Measurements from ENCODE around the gene YIF1B. TPM values are rescaled to one million over a fixed set of nuclear protein-coding genes. Genes with fewer than 3 reads are reported as not detected.
A peak's percentile ranks its signal among the peaks of the same experiment; 100 is the strongest.
"Not testable (repeated sequence)": the region's sequence is repeated elsewhere in the genome, so short reads cannot be mapped to it uniquely, and the experiment has no call there.

Gene YIF1B
- polyA plus RNA-seq, 1 donor: 22.0 TPM

DNA sequence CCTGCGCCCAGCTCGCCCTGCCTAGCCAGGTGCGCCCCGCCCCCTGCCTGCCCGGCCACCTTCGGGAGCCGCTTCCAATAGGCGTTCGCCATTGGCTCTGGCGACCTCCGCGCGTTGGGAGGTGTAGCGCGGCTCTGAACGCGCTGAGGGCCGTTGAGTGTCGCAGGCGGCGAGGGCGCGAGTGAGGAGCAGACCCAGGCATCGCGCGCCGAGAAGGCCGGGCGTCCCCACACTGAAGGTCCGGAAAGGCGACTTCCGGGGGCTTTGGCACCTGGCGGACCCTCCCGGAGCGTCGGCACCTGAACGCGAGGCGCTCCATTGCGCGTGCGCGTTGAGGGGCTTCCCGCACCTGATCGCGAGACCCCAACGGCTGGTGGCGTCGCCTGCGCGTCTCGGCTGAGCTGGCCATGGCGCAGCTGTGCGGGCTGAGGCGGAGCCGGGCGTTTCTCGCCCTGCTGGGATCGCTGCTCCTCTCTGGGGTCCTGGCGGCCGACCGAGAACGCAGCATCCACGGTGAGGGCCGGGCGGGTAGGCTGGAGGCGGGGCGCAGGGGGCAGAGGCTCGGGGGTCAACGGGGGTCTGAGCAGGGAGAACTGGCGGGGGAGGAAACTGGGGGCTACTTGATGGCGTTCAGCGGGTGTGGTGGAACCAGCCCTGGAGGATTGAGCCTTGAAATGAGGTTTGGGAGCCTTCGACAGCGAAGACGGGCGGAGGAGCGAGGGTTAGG, 51.1 kb downstream of the YIF1B start, which contains the start of gene SPINT2:
Gene SPINT2 (plus strand): TSS at position 88 of the 727 bp plus-strand sequence. CDS start 320 bp downstream, at position 408.
- Histone ChIP-seq H3K4me1 (ENCODE audit: control insufficient read depth, insufficient read depth, low read length) (peaks cover 39% of the 10 kb centered on the region), H3K4me3 (ENCODE audit: low read length) (peak within 1 kb of the TSS; percentile 94), H3K27ac (ENCODE audit: low read length) (peak within 1 kb of the TSS; percentile 99), H3K27me3 (ENCODE audit: control insufficient read depth, insufficient read depth, low read length) (no peaks in the 10 kb centered on the region), H3K36me3 (ENCODE audit: control insufficient read depth, insufficient read depth, low read length) (no peaks in the 10 kb centered on the region), H3K9me3 (ENCODE audit: control insufficient read depth, low read depth, low read length) (peaks cover 5% of the 10 kb centered on the region)
- DNase-seq: peak in 1 of 2 donors; percentile 41
- no CpG with 5 or more reads among the region's 78 CpGs for WGBS (ENCODE audit: insufficient coverage, low lambda C conversion rate)

DNA sequence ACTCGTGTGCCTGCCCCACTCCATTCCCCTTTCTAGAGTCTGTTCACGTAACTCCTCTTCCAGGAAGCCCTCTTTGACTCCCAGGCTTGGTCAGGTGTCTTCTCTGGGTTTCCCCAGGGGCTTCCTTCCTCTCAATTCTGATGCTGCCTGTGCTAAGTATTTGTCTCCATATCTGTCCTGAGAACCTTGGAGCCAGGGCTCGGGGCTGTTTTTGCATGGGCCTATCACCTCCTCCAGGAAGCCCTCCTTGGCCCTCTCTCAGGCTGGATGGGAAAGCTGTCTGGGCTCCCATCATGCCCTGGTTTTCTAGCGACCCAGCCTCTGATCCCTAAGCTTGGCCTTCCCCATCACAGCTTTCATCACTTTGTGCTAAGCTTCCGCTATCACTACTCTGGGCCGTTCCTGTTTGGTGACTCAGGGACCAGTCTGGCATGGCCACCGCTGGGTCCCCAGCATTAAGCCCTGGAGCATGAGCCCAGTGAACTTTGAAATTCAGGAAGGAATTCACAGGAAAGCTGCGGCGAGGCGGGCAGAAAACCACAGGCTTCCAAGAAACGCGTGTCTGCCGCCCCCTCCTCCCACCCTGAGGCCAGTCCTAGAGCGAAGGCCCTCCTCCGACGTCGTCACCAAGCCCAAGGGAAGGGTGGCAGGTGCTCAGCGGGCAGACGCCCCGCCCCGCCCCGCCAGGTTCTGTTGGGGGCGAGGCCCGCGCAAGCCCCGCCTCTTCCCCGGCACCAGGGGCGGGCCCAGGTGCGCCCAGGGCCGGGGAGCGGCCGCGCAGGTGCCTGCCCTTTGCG, 51.9 kb downstream of the YIF1B start:
- DNase-seq: peak; percentile 94 to 98
- Histone ChIP-seq H3K9me3 (ENCODE audit: control insufficient read depth, low read depth, low read length) (peaks cover 5% of the 10 kb centered on the region), H3K27ac (ENCODE audit: low read length) (peak overlapping the region; percentile 85), H3K36me3 (ENCODE audit: control insufficient read depth, insufficient read depth, low read length) (no peaks in the 10 kb centered on the region), H3K27me3 (ENCODE audit: control insufficient read depth, insufficient read depth, low read length) (no peaks in the 10 kb centered on the region), H3K4me3 (ENCODE audit: low read length) (peak overlapping the region; percentile 5), H3K4me1 (ENCODE audit: control insufficient read depth, insufficient read depth, low read length) (peaks cover 35% of the 10 kb centered on the region)
- WGBS (ENCODE audit: insufficient coverage, low lambda C conversion rate): no CpG with 5 or more reads among the region's 34 CpGs

DNA sequence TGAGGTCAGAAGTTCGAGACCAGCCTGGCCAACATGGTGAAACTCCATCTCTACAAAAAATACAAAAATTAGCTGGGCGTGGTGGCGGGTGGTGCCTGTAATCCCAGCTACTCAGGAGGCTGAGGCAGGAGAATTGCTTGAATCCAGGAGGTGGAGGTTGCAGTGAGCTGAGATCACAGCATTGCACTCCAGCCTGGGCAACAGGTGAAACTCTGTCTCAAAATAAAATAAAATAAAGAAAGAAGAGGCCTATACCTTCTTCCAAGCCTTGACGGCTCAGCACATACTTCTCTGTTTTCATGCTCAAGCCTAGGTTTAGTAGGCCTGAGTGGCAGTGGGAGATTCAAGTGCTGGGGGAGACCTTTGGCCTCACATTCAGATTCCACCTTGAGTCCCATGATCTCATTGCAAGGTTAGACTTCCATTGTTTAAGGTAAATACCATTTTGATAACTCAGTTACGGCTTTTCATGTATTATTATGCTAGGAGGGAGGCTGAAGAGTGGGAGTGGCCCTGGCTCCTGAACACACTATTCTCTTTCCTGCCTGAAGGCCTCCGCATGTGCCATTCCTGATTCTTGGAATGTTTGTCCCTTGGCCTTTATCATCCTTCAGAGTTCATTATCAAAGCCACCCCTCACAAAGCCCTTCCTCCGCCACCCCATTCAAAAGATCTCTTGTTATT, 53.0 kb downstream of the YIF1B start:
- peak overlapping the region; percentile 85 for H3K27ac ChIP-seq (ENCODE audit: low read length)
- peak in 1 of 2 donors; percentile 84 for DNase-seq
- WGBS (ENCODE audit: insufficient coverage, low lambda C conversion rate): 86% methylated on average over 1 of the region's 7 CpGs

DNA sequence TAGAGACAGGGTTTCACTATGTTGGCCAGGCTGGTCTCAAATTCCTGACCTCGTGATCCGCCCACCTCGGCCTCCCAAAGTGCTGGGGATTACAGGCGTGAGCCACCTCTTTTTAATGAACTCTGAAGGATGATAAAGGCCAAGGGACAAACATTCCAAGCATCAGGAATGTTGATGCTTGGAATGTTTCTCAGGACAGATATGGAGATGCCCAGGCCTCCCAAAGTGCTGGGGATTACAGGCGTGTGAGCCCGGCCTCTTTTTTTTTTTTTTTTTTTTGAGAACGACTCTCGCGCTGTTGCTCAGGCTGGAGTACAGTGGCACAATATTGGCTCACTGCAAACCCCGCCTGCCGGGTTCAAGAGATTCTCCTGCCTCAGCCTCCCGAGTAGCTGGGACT, 53.8 kb downstream of the YIF1B start:
- not testable (repeated sequence) for H3K9me3 ChIP-seq (ENCODE audit: control insufficient read depth, low read depth, low read length); H3K4me3 ChIP-seq (ENCODE audit: low read length); DNase-seq; H3K27me3 ChIP-seq (ENCODE audit: control insufficient read depth, insufficient read depth, low read length); H3K36me3 ChIP-seq (ENCODE audit: control insufficient read depth, insufficient read depth, low read length); H3K27ac ChIP-seq (ENCODE audit: low read length)
- H3K4me1 ChIP-seq (ENCODE audit: control insufficient read depth, insufficient read depth, low read length): peaks cover 23% of the 10 kb centered on the region
- WGBS (ENCODE audit: insufficient coverage, low lambda C conversion rate): no CpG with 5 or more reads among the region's 12 CpGs

More for the DNA sequence above, 53.0 kb downstream of the YIF1B start:
- peaks cover 28% of the 10 kb centered on the region for H3K4me1 ChIP-seq (ENCODE audit: control insufficient read depth, insufficient read depth, low read length)
- H3K4me3 ChIP-seq (ENCODE audit: low read length): no peak overlapping the region
- H3K36me3 ChIP-seq (ENCODE audit: control insufficient read depth, insufficient read depth, low read length): no peaks in the 10 kb centered on the region
- no peaks in the 10 kb centered on the region for H3K27me3 ChIP-seq (ENCODE audit: control insufficient read depth, insufficient read depth, low read length)
- peaks cover 5% of the 10 kb centered on the region for H3K9me3 ChIP-seq (ENCODE audit: control insufficient read depth, low read depth, low read length)

DNA sequence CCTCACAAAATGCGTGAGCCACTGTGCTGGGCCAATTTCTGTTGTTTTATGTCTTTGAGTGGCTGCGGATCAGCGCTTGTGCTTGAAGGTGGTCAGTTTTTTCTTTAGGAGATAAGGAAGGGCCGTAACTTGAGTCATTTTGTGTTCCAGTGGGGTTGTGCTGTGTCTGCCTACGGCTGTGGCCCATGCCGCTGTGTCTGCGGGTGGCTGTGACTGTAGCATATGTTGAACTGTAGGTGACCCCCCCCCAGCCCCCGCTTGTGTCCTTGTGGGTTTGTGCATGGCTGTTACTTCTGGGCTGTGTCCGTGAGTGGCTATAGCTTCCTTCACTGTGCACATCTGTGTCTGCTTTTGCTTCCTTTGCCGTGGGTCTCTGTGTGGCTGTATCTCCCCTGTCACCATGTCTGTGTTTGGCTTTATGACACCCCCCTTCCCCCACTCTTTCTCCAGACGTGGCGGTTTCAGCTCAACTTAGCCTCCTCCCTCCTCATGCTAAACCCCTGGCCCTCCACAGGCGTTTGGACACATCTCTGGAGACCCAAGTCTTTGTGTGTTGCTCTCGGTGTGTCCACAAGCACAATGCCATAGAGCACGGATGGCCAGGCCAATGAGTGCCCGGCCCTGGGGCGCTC, 60.2 kb downstream of the YIF1B start:
- Histone ChIP-seq H3K4me1 (ENCODE audit: control insufficient read depth, insufficient read depth, low read length) (peaks cover 54% of the 10 kb centered on the region), H3K36me3 (ENCODE audit: control insufficient read depth, insufficient read depth, low read length) (no peaks in the 10 kb centered on the region), H3K27ac (ENCODE audit: low read length) (peak overlapping the region; percentile 70), H3K27me3 (ENCODE audit: control insufficient read depth, insufficient read depth, low read length) (no peaks in the 10 kb centered on the region), H3K4me3 (ENCODE audit: low read length) (peak overlapping the region; percentile 51), H3K9me3 (ENCODE audit: control insufficient read depth, low read depth, low read length) (no peaks in the 10 kb centered on the region)
- peak in 1 of 2 donors; percentile 59 for DNase-seq
- no CpG with 5 or more reads among the region's 17 CpGs for WGBS (ENCODE audit: insufficient coverage, low lambda C conversion rate)

DNA sequence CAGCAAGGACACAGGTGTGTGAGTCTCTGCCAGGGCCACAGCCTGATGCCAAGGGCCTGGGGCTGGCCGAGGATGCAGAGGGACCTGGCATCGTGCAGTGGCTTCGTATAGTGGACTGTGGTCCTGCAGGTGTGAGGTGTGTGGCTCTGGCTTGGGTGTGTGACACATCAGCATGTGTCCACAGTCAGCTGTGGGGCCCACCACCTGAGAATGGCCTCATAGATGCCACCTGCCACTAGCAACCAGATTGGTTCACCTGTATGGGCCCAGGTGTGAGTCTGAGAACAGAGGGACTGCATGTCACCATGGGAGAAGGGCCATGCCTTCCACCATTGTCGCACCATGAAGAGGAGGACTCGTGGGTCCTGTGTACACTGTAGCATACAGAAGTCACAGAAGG, 62.0 kb downstream of the YIF1B start:
- Histone ChIP-seq H3K4me3 (ENCODE audit: low read length) (no peak overlapping the region), H3K9me3 (ENCODE audit: control insufficient read depth, low read depth, low read length) (no peaks in the 10 kb centered on the region), H3K4me1 (ENCODE audit: control insufficient read depth, insufficient read depth, low read length) (peaks cover 62% of the 10 kb centered on the region), H3K27me3 (ENCODE audit: control insufficient read depth, insufficient read depth, low read length) (no peaks in the 10 kb centered on the region), H3K27ac (ENCODE audit: low read length) (peak overlapping the region; percentile 91), H3K36me3 (ENCODE audit: control insufficient read depth, insufficient read depth, low read length) (no peaks in the 10 kb centered on the region)
- WGBS (ENCODE audit: insufficient coverage, low lambda C conversion rate): no CpG with 5 or more reads among the region's 5 CpGs
- peak in 1 of 2 donors; percentile 37 for DNase-seq

Other genes with a start within 250 kb of the YIF1B start
- gene DPF1, start 91.7 kb downstream of the YIF1B start, polyA plus RNA-seq: 1.8 TPM
- gene PPP1R14A, start 59.6 kb downstream of the YIF1B start, polyA plus RNA-seq: 31.2 TPM
- 390 TPM for gene SPINT2, start 51.4 kb downstream of the YIF1B start, polyA plus RNA-seq
- 387 TPM for gene C19orf33, start 11.7 kb downstream of the YIF1B start, polyA plus RNA-seq
- 4.7 TPM for gene KCNK6, start 3.9 kb upstream of the YIF1B start, polyA plus RNA-seq
- gene CATSPERG, start 19.9 kb upstream of the YIF1B start, polyA plus RNA-seq: 13.4 TPM
- gene PSMD8, start 58.6 kb upstream of the YIF1B start, polyA plus RNA-seq: 138 TPM
- gene GGN, start 72.1 kb upstream of the YIF1B start, polyA plus RNA-seq: 4.4 TPM
- 3.9 TPM for gene SPRED3, start 72.8 kb upstream of the YIF1B start, polyA plus RNA-seq
- gene FAM98C, start 87.1 kb upstream of the YIF1B start, polyA plus RNA-seq: 26.9 TPM
- gene RASGRP4, start 110.3 kb upstream of the YIF1B start, polyA plus RNA-seq: 1.5 TPM
- 2.9 TPM for gene RYR1, start 117.7 kb upstream of the YIF1B start, polyA plus RNA-seq